GM21619 (cell line): ENCODE data around the gene ANO1.

Experiments used
- ATAC-seq: cut with Tn5 transposase; IDR thresholded peaks from one replicate; pipeline ENCODE4 v1.9.1; 2021; ENCODE audit not compliant: unreplicated experiment

Gene ANO1

DNA sequence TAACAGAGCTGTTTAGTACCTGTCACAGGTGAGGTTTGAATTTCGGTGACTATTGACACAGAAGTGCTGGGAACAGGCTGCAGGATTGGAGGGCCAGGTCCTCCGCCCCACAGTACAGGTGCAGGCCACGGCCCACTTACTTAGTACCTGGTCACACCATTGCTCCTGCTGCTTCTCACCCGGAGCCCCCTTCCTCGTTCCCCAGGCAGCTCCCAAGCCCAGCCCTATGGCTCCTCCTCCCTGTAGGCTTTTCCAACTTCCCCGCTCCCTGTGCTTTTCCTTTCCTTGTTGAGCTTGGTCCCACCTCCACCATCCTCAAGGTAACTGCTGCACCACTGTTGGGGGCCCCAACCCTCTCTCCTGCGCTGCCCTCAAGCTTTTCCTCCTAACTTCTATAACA is 27.9 kb upstream of the ANO1 start:
- ATAC-seq, result no peak

GRCh38 chr11:70054004-70054403 is 24.1 kb upstream of the ANO1 start:
- no peak for ATAC-seq

GRCh38 chr11:70055444-70055843 is 22.7 kb upstream of the ANO1 start:
- ATAC-seq, result no peak

- no peak for ATAC-seq
Measured at GRCh38 chr11:70057080-70057479, 21.0 kb upstream of the ANO1 start.

GRCh38 chr11:70059971-70060370 is 18.1 kb upstream of the ANO1 start:
- no peak for ATAC-seq

GRCh38 chr11:70060611-70061293 is 17.4 kb upstream of the ANO1 start:
- no peak for ATAC-seq

- no peak for ATAC-seq
Measured at GRCh38 chr11:70061734-70062133, 16.4 kb upstream of the ANO1 start.

GRCh38 chr11:70063121-70063520 is 15.0 kb upstream of the ANO1 start:
- ATAC-seq, result no peak

DNA sequence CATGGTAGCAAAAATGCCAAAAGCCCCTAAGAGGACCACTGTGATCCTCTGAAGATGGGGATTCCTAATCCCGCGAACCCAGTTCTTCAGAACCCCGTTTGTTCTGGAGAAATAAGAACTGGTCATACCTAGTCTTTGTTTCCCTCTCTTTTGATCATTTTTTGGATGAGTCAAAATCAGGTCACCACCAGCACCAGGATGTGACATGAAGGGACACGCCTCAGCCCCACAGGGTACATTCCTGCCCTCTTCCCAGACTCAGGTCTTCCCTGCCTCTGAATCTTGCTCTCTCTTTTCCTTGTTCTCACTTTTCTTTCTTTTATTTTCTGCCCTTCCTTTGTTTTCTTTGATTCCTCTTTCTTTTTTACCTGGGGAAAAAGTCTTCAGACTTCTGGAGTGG is 14.6 kb upstream of the ANO1 start:
- no peak for ATAC-seq

DNA sequence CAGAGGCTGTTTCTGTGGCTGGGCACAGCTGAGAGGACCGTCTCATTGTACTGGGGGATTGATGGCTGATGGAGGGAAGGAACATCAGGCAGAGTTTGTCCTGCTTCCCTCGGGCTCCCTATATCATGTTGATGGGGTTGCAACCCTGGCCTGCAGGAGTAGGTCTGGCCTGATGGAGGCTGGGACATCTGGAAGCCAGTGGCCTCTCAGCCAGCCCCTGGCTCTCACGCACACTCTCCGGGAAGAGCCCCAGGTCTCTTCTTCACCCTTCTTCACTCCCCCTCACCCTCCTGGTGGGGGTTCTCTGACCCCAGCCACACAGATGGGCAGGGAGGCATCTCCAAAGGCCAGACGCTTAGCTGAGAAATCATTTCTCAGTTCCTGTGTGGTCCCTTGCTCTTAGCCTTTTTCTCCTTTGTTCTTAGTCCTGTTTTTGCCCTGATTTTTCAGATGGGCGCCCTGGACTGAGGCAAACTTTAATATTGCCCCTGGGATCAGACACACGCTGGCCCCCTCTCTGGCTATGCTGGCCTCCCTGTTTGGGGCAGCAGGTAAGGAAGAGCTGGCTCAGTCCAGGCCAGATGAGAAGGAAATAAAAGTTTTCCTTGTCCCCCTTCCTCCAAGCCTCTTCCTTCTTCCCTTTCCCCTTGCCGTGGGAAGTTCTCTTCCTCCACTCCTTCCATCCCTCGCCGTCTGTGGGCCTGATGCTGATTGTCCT is 13.9 kb upstream of the ANO1 start:
- no peak for ATAC-seq

DNA sequence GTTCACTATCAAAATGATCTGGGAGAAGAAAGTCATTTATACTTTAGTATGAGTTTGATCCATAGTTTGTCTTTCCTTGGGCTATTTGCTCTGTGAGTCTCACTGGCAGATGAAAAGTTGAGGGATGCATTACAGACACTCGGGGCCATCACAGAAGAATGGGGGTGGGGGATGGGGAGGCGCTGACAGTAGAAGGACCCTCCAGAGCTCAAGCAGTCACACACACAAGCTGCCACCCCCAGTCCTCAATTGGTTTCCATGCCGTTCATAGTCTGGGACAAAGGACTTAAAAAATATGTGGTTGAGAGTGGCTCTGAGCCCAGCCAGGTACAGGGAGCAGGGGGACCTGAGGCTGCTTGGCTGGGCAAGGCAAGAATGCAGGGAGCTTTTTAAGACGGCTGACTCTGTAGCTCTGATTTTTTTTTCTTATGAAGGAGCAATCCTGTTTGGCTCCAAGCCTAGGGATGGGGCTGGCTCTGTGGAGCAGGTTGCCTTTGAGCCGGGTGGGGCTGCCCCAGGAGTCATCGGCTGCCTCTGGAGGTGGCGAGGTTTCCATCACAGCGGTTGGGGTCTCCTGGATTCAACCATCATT is 13.3 kb upstream of the ANO1 start:
- no peak for ATAC-seq

- ATAC-seq, result no peak
Measured at GRCh38 chr11:70065318-70066135, 12.6 kb upstream of the ANO1 start.

GRCh38 chr11:70066136-70066520 is 12.0 kb upstream of the ANO1 start:
- ATAC-seq, result no peak

DNA sequence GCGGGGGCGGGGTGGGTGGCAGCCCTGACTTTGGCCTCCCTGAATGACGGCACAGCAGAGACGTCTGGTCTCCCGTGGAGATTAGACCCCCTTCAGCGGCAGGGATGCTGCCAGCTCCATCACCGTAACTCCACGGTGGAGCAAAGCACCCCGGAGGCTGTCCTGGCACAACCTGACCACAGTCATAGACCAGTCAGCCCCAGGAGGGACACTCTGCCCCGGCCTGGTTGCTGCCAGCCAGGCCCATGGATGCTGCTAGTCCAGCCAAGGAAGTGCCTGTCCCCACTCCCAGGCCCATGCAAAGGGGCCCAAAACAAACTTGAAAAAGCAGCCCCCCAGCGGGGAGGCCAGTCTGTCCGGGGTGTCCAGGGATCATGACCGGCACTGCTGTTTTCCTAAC is 11.5 kb upstream of the ANO1 start:
- no peak for ATAC-seq

DNA sequence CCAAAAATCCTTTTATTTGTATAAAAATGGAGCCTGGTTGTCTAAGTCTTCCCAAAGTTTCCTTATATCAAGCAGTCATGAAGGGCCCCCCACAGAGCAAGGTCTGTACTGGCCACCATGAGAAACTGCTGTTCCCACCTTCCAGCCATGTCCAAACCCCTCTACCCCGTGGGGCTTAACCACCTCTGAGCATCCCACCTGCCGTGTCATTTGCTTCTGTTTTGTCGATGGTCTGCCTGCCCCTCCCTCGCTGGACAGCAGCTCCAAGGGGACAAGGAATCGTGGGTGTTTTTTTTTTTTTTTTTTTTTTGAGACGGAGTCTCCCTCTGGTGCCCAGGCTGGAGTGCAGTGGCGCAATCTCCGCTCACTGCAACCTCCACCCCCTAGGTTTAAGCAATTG is 11.1 kb upstream of the ANO1 start:
- no peak for ATAC-seq

DNA sequence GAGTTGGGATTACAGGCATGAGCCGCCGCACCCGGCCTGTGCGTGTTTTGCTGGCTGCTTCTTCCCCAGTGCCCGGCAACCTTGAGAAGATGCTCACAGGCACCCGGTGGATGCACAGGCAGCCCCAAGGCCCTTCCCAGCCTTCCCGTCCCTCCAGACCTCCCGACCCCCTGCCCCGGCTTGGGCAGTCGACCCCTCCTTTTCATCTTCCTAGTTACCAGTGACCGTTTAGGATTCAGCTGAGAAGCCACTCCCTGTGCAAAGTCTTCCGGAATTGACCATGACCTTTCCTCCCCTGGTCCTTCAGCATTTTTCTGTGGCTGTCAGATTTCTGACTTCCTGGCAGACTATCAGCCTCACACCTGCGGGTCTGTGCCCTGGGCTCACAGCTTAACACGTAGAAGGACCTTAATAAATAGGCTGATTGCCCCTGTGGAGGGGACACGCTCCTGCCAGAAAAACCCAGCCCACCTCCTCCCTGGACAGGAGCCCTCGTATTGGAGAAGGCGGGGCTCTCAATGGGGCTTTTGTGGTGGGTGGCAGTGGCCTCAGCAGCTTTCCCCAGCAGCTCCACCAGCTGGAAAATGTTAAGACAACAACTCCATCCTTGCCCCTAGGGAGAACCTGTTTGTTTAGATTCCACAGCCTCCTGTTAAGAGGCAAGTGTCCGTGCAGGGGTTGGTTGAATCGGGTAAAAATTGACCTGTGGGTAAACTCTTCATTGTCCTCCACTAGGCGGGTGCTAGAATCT is 10.4 kb upstream of the ANO1 start:
- ATAC-seq, result no peak

DNA sequence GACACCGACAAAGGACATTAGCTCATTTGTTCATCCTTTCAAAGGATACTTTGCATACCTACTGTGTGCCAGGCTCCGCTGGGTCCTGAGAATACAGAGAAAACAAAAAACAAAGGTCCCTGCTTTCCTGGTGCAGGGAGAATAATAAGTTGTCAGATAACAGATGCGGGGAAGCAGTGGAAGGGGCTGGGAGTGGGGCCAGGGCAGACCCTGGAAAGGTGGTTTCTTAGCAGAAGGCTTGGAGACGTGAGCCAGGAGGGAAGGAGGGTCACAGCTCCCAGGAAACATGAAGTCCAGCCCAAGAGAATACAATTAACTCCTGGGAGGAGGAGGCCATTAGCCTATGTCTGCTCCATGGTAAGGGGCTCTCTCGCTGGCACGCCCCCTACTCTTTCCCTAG is 9.8 kb upstream of the ANO1 start:
- no peak for ATAC-seq

DNA sequence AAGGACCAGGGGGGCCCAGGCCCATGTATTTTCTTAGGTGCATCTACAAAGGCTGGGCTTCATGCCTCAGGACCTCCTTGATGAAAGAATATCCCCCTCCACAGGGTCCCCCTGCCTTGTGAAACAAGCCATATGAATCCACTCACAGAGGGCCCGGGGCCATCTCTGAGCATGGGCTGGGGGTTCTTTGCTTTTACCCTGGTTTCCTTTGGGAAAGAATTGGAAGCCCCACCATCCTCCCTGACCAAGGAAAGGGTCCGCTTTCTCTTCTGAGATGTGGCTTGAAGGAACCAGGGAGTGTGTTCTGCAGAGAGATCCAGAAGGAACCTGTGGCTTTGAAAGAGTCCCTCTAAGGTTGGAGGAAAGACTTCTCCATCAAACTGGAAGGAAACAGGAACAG is 9.2 kb upstream of the ANO1 start:
- no peak for ATAC-seq

GRCh38 chr11:70070706-70071105 is 7.4 kb upstream of the ANO1 start:
- ATAC-seq, result no peak

DNA sequence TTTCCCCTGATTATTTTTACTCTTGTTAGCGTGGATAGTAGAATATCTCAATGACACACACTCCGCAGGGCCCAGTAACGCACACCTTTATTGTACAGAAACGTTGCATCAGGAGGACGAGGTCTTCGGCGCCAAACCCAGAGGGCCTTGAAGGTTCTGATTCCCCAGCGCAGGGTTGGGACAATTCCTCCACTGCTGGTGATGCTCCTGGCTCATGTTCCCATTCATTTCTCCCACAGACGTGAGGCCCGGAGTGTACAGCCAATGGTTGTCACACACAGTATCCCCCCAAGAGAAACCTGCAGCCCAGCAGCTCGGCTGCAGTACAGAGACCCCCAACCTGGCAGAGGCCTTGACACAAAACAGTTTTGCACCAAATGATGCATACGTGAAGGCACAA is 6.1 kb upstream of the ANO1 start:
- ATAC-seq, result no peak

- ATAC-seq, result no peak
Measured at GRCh38 chr11:70072461-70072860, 5.7 kb upstream of the ANO1 start.
